ENCODE data around the gene HCFC1.

HCFC1 gene

DNA sequence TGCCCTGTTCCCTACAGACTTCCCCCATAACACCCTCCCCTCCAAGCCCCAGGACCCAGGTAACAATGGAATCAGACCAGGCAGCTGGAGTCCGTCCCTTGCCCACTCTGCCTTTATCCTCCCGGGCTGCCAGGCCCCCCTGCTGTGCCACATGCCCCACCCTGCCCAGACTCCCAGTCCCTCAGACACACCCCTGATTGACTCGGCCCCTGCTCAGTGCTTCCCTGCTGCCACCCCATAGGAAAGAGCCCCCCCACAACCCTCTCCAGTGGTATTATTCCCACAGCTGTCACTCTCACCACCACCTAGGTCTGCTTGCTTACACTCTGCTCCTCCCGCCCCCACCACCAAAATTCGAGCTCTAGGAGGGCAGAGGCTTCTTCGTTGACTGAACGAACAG, 32.0 kb downstream of the HCFC1 start:
- H3K4me3 ChIP-seq (replicated peaks; ENCODE audit: low read depth, low read length): no peak overlapping the region
- no peak for DNase-seq (ENCODE audit: extremely low read depth, low read depth)
- TF ChIP-seq, protein P1, sequence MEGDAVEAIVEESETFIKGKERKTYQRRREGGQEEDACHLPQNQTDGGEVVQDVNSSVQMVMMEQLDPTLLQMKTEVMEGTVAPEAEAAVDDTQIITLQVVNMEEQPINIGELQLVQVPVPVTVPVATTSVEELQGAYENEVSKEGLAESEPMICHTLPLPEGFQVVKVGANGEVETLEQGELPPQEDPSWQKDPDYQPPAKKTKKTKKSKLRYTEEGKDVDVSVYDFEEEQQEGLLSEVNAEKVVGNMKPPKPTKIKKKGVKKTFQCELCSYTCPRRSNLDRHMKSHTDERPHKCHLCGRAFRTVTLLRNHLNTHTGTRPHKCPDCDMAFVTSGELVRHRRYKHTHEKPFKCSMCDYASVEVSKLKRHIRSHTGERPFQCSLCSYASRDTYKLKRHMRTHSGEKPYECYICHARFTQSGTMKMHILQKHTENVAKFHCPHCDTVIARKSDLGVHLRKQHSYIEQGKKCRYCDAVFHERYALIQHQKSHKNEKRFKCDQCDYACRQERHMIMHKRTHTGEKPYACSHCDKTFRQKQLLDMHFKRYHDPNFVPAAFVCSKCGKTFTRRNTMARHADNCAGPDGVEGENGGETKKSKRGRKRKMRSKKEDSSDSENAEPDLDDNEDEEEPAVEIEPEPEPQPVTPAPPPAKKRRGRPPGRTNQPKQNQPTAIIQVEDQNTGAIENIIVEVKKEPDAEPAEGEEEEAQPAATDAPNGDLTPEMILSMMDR (IDR thresholded peaks at IDR 0.05; ENCODE audit: low read depth, low read length, missing control alignments): no peak

DNA sequence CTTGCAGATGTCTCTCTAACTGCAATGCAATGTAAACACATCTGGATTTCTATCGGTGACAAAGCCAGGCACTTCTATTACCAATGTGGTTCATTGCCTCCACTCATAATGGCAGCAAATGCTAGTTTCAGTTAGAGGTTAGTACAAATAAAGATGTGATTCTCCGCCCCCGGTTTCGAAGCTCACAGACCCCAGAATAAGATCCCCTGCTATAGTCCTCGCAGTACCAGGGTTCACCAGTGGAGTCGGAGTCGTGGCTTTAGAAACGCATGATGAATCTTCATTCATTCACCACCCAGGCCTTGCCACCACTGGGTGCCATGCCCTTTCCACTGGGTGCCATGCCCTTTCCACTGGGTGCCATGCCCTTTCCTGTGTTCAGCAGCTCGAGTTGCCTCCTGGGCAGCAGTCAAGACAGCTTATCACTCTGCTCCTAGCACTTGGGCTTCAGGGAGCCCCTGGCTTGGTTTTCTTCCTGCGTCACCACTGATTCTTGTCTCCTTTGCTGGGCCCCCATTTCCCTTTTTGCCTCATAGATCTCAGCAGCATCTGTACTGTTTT, 33.3 kb downstream of the HCFC1 start:
- no peak overlapping the region for H3K4me3 ChIP-seq (replicated peaks; ENCODE audit: low read depth, low read length)
- TF ChIP-seq, protein P1 (IDR thresholded peaks at IDR 0.05; ENCODE audit: low read depth, low read length, missing control alignments): no peak
- DNase-seq (ENCODE audit: extremely low read depth, low read depth): no peak

DNA sequence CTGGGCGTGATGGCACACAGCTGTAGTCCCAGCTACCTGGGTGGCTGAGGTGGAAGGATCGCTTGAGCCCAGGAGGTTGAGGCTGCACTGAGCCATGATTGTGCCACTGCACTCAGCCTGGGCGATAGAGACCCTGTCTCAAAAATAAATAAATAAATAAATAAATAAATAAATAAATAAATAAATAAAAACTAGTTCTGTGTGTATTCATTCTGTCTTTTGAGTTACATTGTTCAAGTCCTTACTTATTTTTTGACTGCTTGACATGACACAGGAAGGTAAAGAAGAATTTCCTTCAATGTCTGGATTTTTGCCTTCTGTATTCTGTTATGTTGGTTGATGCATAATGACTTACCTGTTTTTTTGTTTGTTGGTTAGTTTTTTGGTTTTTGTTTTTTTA, 34.6 kb downstream of the HCFC1 start:
- TF ChIP-seq, protein P1 (IDR thresholded peaks at IDR 0.05; ENCODE audit: low read depth, low read length, missing control alignments): no peak
- DNase-seq (ENCODE audit: extremely low read depth, low read depth): no peak
- no peak overlapping the region for H3K4me3 ChIP-seq (replicated peaks; ENCODE audit: low read depth, low read length)

DNA sequence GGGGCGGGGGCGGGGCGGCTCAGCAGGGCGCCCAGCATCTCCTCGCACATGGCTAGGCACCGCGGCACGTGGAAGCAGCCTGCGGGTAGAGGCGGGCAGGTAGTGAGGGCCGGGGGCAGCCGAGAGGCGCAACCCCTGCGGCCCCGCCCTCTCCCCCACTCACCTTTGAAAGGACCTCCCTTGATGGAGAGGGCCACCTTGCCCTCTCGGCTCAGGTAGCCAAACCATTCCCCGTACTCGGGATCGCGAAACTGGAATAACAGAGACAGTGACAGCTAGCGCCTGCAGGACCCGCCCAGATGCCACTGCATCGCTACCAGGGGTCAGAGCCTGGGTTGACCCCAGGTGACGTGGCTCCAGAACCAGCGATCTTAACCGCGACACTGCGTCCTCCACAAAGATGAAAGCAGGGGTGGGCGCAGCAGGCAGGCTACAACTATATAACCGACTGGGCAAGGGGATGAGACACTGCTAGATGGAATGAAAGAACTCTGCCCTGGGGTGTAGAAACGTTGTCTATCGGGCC, 36.2 kb downstream of the HCFC1 start:
- TF ChIP-seq, protein P1 (IDR thresholded peaks at IDR 0.05; ENCODE audit: low read depth, low read length, missing control alignments): no peak
- DNase-seq (ENCODE audit: extremely low read depth, low read depth): no peak

DNA sequence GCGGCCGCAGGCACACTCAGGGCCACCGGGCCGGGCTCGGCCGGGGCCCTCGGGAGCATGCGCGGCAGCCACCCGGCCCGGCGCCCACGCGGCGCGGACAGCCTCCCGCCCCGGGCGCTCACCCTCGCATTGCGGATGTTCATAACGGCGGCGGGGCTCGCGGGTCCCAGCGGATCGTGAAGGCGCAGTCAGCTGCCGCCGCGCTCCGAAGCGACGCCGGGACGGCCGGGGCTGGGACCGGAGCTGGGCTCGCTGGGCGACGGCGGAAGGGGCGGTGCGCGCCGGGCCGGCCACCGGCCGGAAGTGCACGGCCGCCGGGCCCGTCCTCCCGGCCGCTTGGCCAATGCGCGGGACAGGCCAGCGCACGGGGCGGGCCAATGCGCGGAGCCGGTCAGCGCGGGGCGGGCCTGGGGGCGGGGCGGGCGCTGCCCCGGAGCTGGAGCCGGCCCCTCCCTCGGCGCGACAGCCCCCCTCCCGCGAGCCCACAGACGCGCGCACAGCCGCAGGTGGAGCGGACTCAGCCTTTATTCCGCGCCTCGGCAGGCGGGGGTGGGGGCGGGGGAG, 36.8 kb downstream of the HCFC1 start, which contains the start of gene NAA10:
NAA10 (minus strand) TSS at position 276 of the 564 bp plus-strand sequence; CDS start at position 143, 133 bp downstream.
- peak within 1 kb of the TSS; percentile 76 for H3K4me3 ChIP-seq (replicated peaks; ENCODE audit: low read depth, low read length)
- no peak for DNase-seq (ENCODE audit: extremely low read depth, low read depth)
- TF ChIP-seq, protein P1 (IDR thresholded peaks at IDR 0.05; ENCODE audit: low read depth, low read length, missing control alignments): no peak

More for the DNA sequence above, 36.2 kb downstream of the HCFC1 start:
- peak overlapping the region; percentile 37 for H3K4me3 ChIP-seq (replicated peaks; ENCODE audit: low read depth, low read length)

DNA sequence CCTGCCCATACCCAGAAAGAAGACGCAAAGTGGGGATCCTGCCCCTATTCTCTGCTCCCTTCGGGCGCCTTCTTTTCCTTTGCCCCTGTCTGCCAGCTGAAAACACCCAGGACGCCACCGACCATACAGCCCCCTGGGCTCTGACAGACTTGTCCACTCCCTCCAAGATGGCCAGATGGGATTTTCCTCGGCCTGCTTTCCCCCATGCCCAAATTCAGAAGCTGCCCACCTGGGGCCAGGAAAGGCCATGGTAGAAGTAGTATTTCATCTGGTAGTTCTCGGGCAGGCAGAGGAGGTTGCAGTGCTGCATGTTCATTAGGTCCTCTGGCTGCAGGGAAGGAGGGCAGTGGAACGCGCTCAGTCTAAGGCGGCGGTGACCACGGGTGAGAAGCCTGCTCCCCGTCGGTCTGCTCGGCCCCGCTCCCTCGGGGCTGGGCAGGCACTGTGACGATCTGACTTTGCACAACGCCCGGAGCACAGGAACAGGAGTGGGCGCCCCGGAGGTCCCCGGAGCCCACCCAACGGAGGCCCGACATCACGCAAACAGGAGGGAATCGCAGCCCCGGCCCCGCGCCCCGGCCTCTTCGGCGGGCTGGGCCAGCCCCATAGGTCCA, 37.4 kb downstream of the HCFC1 start:
- H3K4me3 ChIP-seq (replicated peaks; ENCODE audit: low read depth, low read length): peak overlapping the region; percentile 76

More for the DNA sequence above, 37.4 kb downstream of the HCFC1 start:
- no peak for DNase-seq (ENCODE audit: extremely low read depth, low read depth)
- TF ChIP-seq, protein P1 (IDR thresholded peaks at IDR 0.05; ENCODE audit: low read depth, low read length, missing control alignments): no peak
